ENCODE results near the gene DGAT2.

DGAT2 gene

DNA sequence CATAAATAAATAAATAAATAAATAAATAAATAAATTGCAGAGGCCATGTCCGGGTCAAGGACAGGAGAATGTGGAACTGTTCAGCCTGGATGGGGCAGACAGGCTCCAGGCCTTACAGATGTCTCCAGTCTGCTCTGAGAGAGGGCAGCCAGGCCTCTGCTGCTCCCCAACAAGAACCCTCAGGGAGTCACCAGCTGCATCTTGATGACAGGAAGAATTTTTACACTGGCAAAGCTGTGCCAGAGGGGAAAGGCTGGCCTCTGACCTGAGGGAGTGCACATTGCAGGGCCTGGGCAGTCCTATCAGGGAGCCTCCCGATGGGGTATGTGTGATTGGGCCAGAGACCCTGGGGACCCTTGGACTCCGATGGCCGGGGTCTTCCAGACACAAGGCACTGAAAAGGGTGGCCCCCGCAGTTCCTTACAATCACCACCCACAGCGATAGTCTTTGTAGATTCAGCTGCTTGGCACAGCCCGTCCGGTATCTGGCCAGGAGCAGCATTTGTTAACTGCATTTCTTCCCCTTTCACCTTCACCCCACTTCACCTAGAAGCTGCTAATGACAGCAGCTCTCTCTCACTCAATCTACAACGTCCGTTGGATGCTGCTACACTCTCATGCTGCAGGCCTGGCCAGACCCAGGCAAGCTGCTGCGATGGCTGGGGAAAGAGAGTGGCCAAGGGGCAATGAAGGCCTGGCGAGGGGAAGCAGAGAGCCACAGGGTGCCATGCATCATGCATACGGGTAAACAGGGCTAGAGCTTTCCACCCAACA lies 42.8 kb upstream of the DGAT2 start:
- WGBS (ENCODE audit: insufficient coverage): 96% methylated on average over 11 of the region's 13 CpGs
- no peak overlapping the region for H3K27ac ChIP-seq (ENCODE audit: insufficient read depth in 1 of 2, low read depth in 1 of 2, low read length in 2 of 2, poor library complexity in 1 of 2, severe bottlenecking in 2 of 2)
- no peak for DNase-seq
- H3K4me3 ChIP-seq (ENCODE audit: control insufficient read depth in 1 of 7, extremely low read depth in 1 of 7, insufficient read depth in 4 of 7, low read depth in 2 of 7, low read length in 6 of 7): no peak overlapping the region
- H3K27me3 ChIP-seq (replicated peaks in 2 of 5; ENCODE audit: control insufficient read depth in 4 of 5, insufficient read depth in 5 of 5, low read length in 4 of 5): no peaks in the 10 kb centered on the region
- H3K9me3 ChIP-seq (ENCODE audit: control extremely low read depth in 1 of 5, control insufficient read depth in 4 of 5, insufficient read depth in 2 of 5, low read depth in 1 of 5, low read length in 4 of 5): no peaks in the 10 kb centered on the region
- ChIA-PET CTCF (interaction anchor here (1.0 kb wide), 1 partner anchor 44 kb away, joined by 3 read pairs; no protein-coding TSS in a partner anchor), POLR2A (no interaction called here)
- H3K36me3 ChIP-seq (ENCODE audit: control insufficient read depth in 4 of 4, insufficient read depth in 4 of 4, low read length in 3 of 4): no peaks in the 10 kb centered on the region
- H3K4me1 ChIP-seq (ENCODE audit: control extremely low read depth in 1 of 4, control insufficient read depth in 4 of 4, insufficient read depth in 4 of 4, low read length in 3 of 4): peaks cover 0 to 11% (median 8%) of the 10 kb centered on the region in 4 experiments

DNA sequence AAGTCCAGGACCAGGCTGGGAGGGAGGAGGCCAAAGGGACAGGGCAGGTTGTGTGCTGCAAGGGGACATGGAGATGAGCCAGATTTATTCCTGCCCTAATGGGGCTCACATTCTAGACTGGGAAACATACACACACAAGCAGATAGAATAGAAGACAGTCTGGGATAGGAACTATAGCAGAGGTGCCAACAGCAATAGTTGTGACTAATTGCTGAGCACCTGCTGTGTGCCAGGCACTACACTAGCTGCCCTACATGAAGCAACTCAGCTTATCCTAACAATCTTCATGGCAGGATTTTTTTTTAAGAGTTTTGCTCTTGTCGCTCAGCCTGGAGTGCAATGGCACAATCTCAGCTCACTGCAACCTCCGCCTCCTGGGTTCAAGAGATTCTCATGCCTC lies 39.6 kb upstream of the DGAT2 start:
- no peak overlapping the region for H3K4me3 ChIP-seq (ENCODE audit: control insufficient read depth in 1 of 7, extremely low read depth in 1 of 7, insufficient read depth in 4 of 7, low read depth in 2 of 7, low read length in 6 of 7)
- DNase-seq: no peak
- POLR2A ChIA-PET: no interaction called here
- no peaks in the 10 kb centered on the region for H3K4me1 ChIP-seq (ENCODE audit: control extremely low read depth in 1 of 4, control insufficient read depth in 4 of 4, insufficient read depth in 4 of 4, low read length in 3 of 4)
- CTCF ChIA-PET: interaction anchor here (0.8 kb wide), 1 partner anchor 50 kb away, joined by 3 read pairs; no protein-coding TSS in a partner anchor
- H3K27ac ChIP-seq (ENCODE audit: insufficient read depth in 1 of 2, low read depth in 1 of 2, low read length in 2 of 2, poor library complexity in 1 of 2, severe bottlenecking in 2 of 2): no peak overlapping the region
- H3K27me3 ChIP-seq (replicated peaks in 2 of 5; ENCODE audit: control insufficient read depth in 4 of 5, insufficient read depth in 5 of 5, low read length in 4 of 5): peaks cover 0 to 2% (median 0%) of the 10 kb centered on the region in 5 experiments
- no peaks in the 10 kb centered on the region for H3K9me3 ChIP-seq (ENCODE audit: control extremely low read depth in 1 of 5, control insufficient read depth in 4 of 5, insufficient read depth in 2 of 5, low read depth in 1 of 5, low read length in 4 of 5)
- H3K36me3 ChIP-seq (ENCODE audit: control insufficient read depth in 4 of 4, insufficient read depth in 4 of 4, low read length in 3 of 4): no peaks in the 10 kb centered on the region
- 94% methylated on average over 2 of the region's 2 CpGs for WGBS (ENCODE audit: insufficient coverage)

DNA sequence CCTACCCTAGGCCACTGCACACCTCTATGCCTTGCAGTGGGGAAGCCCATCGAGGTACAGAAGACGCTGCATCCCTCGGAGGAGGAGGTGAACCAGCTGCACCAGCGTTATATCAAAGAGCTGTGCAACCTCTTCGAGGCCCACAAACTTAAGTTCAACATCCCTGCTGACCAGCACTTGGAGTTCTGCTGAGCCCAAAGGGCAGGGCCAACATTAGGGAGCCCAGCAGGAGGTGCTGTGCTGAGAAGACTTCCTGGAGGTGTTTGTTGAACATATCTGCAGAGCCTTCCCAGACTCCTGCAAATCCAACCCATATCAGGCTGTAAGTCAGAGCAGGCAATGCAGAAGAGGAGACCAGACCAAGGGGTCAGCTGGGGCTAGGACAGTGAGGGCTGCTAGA lies 37.5 kb upstream of the DGAT2 start:
- POLR2A ChIA-PET: no interaction called here
- Histone ChIP-seq H3K27me3 (replicated peaks in 2 of 5; ENCODE audit: control insufficient read depth in 4 of 5, insufficient read depth in 5 of 5, low read length in 4 of 5) (peaks cover 0 to 2% (median 0%) of the 10 kb centered on the region in 5 experiments), H3K9me3 (ENCODE audit: control extremely low read depth in 1 of 5, control insufficient read depth in 4 of 5, insufficient read depth in 2 of 5, low read depth in 1 of 5, low read length in 4 of 5) (no peaks in the 10 kb centered on the region), H3K27ac (ENCODE audit: insufficient read depth in 1 of 2, low read depth in 1 of 2, low read length in 2 of 2, poor library complexity in 1 of 2, severe bottlenecking in 2 of 2) (no peak overlapping the region), H3K36me3 (ENCODE audit: control insufficient read depth in 4 of 4, insufficient read depth in 4 of 4, low read length in 3 of 4) (no peaks in the 10 kb centered on the region), H3K4me3 (ENCODE audit: control insufficient read depth in 1 of 7, extremely low read depth in 1 of 7, insufficient read depth in 4 of 7, low read depth in 2 of 7, low read length in 6 of 7) (no peak overlapping the region), H3K4me1 (ENCODE audit: control extremely low read depth in 1 of 4, control insufficient read depth in 4 of 4, insufficient read depth in 4 of 4, low read length in 3 of 4) (no peaks in the 10 kb centered on the region)
- DNase-seq: no peak
- 100% methylated on average over 5 of the region's 5 CpGs for WGBS (ENCODE audit: insufficient coverage)
- CTCF ChIA-PET: no interaction called here

DNA sequence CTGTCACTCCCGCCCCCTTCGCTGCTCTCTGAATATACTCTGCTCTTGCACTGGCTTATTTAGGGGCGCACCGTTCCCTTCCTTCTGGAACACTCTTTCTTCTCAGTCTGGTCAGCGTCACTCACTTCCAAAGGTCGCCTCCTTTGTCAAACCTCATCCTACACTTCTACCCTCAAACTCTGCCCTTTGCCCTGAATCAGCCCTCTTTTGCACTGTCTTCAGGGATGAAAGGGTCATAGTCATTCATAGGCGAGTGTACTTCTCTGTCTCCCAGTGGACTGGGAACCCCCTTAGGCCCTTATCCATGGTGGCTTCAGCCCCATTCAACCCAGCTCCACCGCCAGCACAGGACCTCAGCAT lies 35.5 kb upstream of the DGAT2 start:
- ChIA-PET POLR2A (no interaction called here), CTCF (no interaction called here)
- no peak for DNase-seq
- Histone ChIP-seq H3K4me3 (ENCODE audit: control insufficient read depth in 1 of 7, extremely low read depth in 1 of 7, insufficient read depth in 4 of 7, low read depth in 2 of 7, low read length in 6 of 7) (no peak overlapping the region), H3K36me3 (ENCODE audit: control insufficient read depth in 4 of 4, insufficient read depth in 4 of 4, low read length in 3 of 4) (no peaks in the 10 kb centered on the region), H3K27ac (ENCODE audit: insufficient read depth in 1 of 2, low read depth in 1 of 2, low read length in 2 of 2, poor library complexity in 1 of 2, severe bottlenecking in 2 of 2) (no peak overlapping the region), H3K4me1 (ENCODE audit: control extremely low read depth in 1 of 4, control insufficient read depth in 4 of 4, insufficient read depth in 4 of 4, low read length in 3 of 4) (no peaks in the 10 kb centered on the region), H3K9me3 (ENCODE audit: control extremely low read depth in 1 of 5, control insufficient read depth in 4 of 5, insufficient read depth in 2 of 5, low read depth in 1 of 5, low read length in 4 of 5) (no peaks in the 10 kb centered on the region), H3K27me3 (replicated peaks in 2 of 5; ENCODE audit: control insufficient read depth in 4 of 5, insufficient read depth in 5 of 5, low read length in 4 of 5) (peaks cover 0 to 2% (median 0%) of the 10 kb centered on the region in 5 experiments)
- 94% methylated on average over 7 of the region's 8 CpGs for WGBS (ENCODE audit: insufficient coverage)

DNA sequence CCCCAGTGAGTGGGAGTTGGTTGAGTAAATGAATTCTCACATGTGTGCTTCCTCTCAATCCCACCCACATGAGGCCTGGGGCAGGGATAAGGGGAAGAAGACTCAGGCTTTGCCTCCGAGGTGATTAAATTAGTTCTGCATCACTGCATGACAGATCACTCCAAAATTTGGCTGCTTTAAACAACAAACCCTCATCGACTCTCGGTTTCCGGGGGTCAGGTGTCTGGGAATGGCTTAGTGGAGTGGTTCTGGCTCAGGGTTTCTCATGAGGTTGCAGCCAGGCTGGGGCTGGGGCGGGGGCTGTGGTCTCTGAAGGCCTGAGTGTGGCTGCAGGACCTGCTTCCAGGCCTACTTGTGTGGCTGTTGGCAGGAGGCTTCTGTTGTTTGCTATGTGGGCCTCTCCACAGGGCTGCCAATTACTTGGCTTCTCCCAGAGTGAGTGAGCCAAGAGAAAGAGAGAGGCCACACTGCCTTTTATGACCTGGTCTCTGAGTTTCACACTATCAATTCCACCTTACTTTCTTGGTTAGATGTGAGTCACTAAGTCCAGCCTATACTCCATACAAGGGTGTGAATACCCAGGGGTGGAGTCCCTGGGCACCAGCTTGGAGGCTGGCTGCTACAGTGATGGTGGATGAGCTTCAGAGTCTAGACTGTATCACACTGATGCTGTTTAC lies 35.0 kb upstream of the DGAT2 start:
- WGBS (ENCODE audit: insufficient coverage): 92% methylated on average over 2 of the region's 5 CpGs
- Histone ChIP-seq H3K27me3 (replicated peaks in 2 of 5; ENCODE audit: control insufficient read depth in 4 of 5, insufficient read depth in 5 of 5, low read length in 4 of 5) (peaks cover 0 to 2% (median 0%) of the 10 kb centered on the region in 5 experiments), H3K4me1 (ENCODE audit: control extremely low read depth in 1 of 4, control insufficient read depth in 4 of 4, insufficient read depth in 4 of 4, low read length in 3 of 4) (no peaks in the 10 kb centered on the region), H3K36me3 (ENCODE audit: control insufficient read depth in 4 of 4, insufficient read depth in 4 of 4, low read length in 3 of 4) (no peaks in the 10 kb centered on the region), H3K27ac (ENCODE audit: insufficient read depth in 1 of 2, low read depth in 1 of 2, low read length in 2 of 2, poor library complexity in 1 of 2, severe bottlenecking in 2 of 2) (no peak overlapping the region), H3K9me3 (ENCODE audit: control extremely low read depth in 1 of 5, control insufficient read depth in 4 of 5, insufficient read depth in 2 of 5, low read depth in 1 of 5, low read length in 4 of 5) (no peaks in the 10 kb centered on the region), H3K4me3 (ENCODE audit: control insufficient read depth in 1 of 7, extremely low read depth in 1 of 7, insufficient read depth in 4 of 7, low read depth in 2 of 7, low read length in 6 of 7) (no peak overlapping the region)
- no peak for DNase-seq
- POLR2A ChIA-PET: no interaction called here
- CTCF ChIA-PET: no interaction called here

DNA sequence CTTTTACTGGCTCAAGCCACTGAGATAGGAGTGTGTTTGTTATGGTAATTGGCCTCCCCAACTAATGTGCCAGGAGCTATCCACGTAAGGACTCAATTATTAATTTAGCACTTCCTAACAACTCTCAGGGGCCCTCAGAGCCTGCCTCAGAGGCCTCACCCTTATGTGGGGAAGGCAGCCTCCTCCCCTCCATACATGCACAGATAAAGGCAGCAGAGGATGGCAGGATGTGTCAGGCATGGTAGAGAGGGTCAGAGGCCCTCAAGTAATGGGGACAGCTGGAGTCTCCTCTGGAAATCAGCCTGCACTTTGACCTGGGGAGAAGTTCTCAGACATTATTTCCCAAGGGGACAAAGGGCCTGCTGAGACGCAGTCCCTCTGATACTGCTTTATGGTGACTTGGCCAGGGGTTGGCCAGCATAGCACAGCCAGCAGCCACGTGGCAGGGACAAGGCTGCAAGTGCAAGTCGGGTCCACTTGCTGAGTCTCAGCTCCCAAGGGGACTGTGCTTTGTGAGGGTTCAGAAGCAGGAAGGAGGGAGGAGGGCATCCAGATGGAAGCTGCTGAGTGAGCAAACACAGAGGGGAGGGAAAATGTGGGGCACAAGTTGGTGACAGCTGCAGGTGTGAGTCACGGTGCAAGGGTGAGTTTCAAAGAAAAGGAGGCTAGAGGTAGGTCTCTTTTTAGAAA lies 33.9 kb upstream of the DGAT2 start:
- DNase-seq: no peak
- H3K36me3 ChIP-seq (ENCODE audit: control insufficient read depth in 4 of 4, insufficient read depth in 4 of 4, low read length in 3 of 4): no peaks in the 10 kb centered on the region
- POLR2A ChIA-PET: no interaction called here
- H3K9me3 ChIP-seq (ENCODE audit: control extremely low read depth in 1 of 5, control insufficient read depth in 4 of 5, insufficient read depth in 2 of 5, low read depth in 1 of 5, low read length in 4 of 5): no peaks in the 10 kb centered on the region
- WGBS (ENCODE audit: insufficient coverage): 100% methylated on average over 4 of the region's 5 CpGs
- H3K4me1 ChIP-seq (ENCODE audit: control extremely low read depth in 1 of 4, control insufficient read depth in 4 of 4, insufficient read depth in 4 of 4, low read length in 3 of 4): no peaks in the 10 kb centered on the region
- H3K27ac ChIP-seq (ENCODE audit: insufficient read depth in 1 of 2, low read depth in 1 of 2, low read length in 2 of 2, poor library complexity in 1 of 2, severe bottlenecking in 2 of 2): no peak overlapping the region
- peaks cover 0 to 2% (median 0%) of the 10 kb centered on the region in 5 experiments for H3K27me3 ChIP-seq (replicated peaks in 2 of 5; ENCODE audit: control insufficient read depth in 4 of 5, insufficient read depth in 5 of 5, low read length in 4 of 5)
- CTCF ChIA-PET: interaction anchor here (1.1 kb wide), 1 partner anchor 29 kb away, joined by 3 read pairs; no protein-coding TSS in a partner anchor
- no peak overlapping the region for H3K4me3 ChIP-seq (ENCODE audit: control insufficient read depth in 1 of 7, extremely low read depth in 1 of 7, insufficient read depth in 4 of 7, low read depth in 2 of 7, low read length in 6 of 7)

All from common myeloid progenitor, CD34-positive (primary cell).